Omental fat pad (tissue), 4 donors: ENCODE measurements around the gene PNMA6E. TPM values are rescaled to one million over a fixed set of nuclear protein-coding genes. Genes with fewer than 3 reads are reported as not detected.
"Not testable (repeated sequence)": the region's sequence is repeated elsewhere in the genome, so short reads cannot be mapped to it uniquely, and the experiment has no call there.

Experiments
- ATAC-seq: fragments of 150-250 bp; one replicate; pipeline ENCODE4 v1.9.1; 2016; ENCODE audit warnings: mild to moderate bottlenecking, moderate library complexity; ENCODE audit not compliant: low FRiP score
- DNase-seq: peaks from one replicate; pipeline ENCODE4 v3.0.0-alpha.2; 2019; ENCODE audit warnings: low spot score
- total RNA-seq, 4 donors: library from RNA; depleted of rRNA; stranded (reverse); fragments of >200 nt; gene quantifications; one replicate each; pipeline ENCODE4 v1.1.0, GENCODE V29; 2016
- TF ChIP-seq, protein P1 (sequence below), 3 donors: fragments of 450-650 bp; IDR thresholded peaks; one replicate each; pipeline ENCODE4 v1.5.1; 2016 to 2017; ENCODE audit warnings: antibody characterized with exemption in 3 of 3, mild to moderate bottlenecking in 3 of 3, moderate library complexity in 2 of 3

PNMA6E gene
- total RNA-seq, 4 donors from 2014 or later = 0.32 TPM; not detected in 3

DNA sequence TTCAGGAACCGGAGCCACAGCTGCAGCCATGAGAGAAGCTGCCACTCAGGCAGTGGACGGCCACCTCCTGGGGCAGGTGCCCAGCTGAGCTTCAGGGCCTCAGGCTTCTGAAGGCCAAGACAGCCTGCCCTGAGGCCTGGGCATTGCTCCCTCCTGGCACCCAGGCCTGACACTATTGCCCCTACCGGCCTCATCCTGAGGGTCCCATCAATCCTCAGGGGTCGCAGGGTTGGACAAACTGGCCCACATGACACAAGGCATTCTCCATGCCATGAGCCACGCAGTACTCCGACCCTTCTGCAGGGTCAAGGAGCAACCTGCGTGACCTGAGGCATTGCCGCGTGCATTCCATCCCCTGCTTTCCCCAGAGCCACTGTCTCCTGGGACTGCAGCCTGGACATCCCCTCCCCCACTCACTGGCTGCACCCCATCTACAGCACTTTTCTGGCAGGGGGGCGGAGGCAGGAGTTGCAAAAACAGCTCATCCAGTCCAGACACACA is 7.1 kb upstream of the PNMA6E start:
- no peak for ATAC-seq
- DNase-seq = no peak
- TF ChIP-seq, protein P1, sequence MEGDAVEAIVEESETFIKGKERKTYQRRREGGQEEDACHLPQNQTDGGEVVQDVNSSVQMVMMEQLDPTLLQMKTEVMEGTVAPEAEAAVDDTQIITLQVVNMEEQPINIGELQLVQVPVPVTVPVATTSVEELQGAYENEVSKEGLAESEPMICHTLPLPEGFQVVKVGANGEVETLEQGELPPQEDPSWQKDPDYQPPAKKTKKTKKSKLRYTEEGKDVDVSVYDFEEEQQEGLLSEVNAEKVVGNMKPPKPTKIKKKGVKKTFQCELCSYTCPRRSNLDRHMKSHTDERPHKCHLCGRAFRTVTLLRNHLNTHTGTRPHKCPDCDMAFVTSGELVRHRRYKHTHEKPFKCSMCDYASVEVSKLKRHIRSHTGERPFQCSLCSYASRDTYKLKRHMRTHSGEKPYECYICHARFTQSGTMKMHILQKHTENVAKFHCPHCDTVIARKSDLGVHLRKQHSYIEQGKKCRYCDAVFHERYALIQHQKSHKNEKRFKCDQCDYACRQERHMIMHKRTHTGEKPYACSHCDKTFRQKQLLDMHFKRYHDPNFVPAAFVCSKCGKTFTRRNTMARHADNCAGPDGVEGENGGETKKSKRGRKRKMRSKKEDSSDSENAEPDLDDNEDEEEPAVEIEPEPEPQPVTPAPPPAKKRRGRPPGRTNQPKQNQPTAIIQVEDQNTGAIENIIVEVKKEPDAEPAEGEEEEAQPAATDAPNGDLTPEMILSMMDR (IDR thresholded peaks at IDR 0.05) = no peak

DNA sequence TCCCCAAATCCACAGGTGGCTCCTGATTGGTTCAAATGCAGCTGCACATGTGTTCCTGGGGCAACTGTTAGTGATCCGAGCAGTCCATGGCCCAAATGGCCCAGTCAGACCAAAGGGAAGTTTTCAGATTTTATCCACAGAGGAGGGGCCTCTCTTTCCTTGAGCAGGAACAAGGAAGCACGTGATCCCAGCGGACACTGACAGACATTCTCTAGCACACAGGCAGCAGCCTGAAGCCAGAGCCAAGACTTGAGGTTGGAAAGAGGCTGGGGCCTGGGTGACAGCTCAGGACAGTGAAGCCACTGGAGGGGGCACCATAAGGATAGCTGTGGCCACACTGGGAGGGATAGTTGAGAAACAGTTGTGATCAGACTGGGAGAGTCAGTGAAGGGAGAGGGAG is 6.6 kb upstream of the PNMA6E start:
- DNase-seq (no peak), ATAC-seq (no peak)
- TF ChIP-seq, protein P1 (IDR thresholded peaks at IDR 0.05) = no peak

GRCh38 chrX:153406903-153407302 is 5.8 kb upstream of the PNMA6E start:
- ATAC-seq = no peak
- TF ChIP-seq, protein P1 (IDR thresholded peaks at IDR 0.05) = no peak
- DNase-seq = no peak

DNA sequence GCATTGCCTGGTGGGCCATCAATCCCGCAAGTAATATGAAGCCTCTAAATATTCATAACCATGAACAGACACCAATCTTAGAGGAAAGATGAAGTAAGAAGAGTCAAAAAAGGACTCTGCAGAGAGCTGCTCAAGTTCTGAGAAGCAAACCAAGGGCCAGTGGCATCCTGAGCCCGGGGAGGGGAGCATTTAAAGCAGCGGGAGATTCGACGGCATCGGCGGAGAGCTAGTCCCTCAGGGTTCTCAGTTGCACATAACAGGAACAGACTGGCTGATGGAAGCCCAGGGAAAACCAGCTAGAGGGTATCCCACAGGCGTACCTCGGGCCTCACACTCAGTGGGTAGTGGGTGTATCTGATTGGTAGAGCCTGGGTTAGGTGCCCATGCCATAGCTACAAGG is 4.9 kb upstream of the PNMA6E start:
- TF ChIP-seq, protein P1 (IDR thresholded peaks at IDR 0.05) = no peak
- ATAC-seq (no peak), DNase-seq (no peak)

GRCh38 chrX:153405426-153405825 is 4.3 kb upstream of the PNMA6E start:
- DNase-seq (no peak), ATAC-seq (no peak)
- TF ChIP-seq, protein P1 (IDR thresholded peaks at IDR 0.05) = no peak

- not testable (repeated sequence) for DNase-seq, ATAC-seq
Measured at GRCh38 chrX:153404333-153404732, 3.2 kb upstream of the PNMA6E start.

GRCh38 chrX:153400146-153401132 is 711 bp downstream of the PNMA6E start:
- ATAC-seq (no peak), DNase-seq (no peak)
- TF ChIP-seq, protein P1 (IDR thresholded peaks at IDR 0.05) = no peak
